LoVo (cell line): ENCODE measurements around the gene PROZ.
"Not testable (repeated sequence)": the region's sequence is repeated elsewhere in the genome, so short reads cannot be mapped to it uniquely, and the experiment has no call there.

Experiments
- DNase-seq: peaks from one replicate; pipeline ENCODE4 v3.0.0-alpha.2; 2016; ENCODE audit warnings: low spot score

Gene PROZ

DNA sequence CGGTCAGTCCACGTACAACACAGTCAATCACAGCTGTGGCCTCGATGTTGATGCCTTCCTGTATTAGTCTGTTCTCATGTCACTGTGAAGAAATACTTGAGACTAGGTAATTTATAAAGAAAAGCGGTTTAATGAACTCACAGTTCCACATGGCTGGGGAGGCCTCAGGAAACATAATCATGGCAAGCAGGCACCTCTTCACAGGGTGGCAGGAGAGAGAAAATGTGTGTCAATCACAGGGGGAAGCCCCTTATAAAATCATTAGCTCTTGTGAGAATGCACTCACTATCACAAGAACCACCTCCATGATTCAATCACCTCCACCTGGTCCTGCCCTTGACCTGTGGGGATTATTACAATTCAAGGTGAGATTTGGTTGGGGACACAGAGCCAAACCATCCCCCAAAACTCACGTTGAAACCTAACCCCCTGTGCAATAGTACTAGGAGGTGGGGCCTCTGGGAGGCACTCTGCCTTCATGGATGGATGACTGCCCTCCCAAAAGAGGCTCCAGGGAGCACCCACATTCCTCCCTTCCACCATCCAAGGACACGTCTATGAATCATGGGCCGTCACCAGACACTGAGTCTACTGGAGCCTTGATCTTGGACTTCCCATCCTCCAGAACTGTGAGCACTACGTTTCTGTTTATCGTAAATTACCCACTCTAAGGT is 2.3 kb upstream of the PROZ start:
- DNase-seq: no peak

DNA sequence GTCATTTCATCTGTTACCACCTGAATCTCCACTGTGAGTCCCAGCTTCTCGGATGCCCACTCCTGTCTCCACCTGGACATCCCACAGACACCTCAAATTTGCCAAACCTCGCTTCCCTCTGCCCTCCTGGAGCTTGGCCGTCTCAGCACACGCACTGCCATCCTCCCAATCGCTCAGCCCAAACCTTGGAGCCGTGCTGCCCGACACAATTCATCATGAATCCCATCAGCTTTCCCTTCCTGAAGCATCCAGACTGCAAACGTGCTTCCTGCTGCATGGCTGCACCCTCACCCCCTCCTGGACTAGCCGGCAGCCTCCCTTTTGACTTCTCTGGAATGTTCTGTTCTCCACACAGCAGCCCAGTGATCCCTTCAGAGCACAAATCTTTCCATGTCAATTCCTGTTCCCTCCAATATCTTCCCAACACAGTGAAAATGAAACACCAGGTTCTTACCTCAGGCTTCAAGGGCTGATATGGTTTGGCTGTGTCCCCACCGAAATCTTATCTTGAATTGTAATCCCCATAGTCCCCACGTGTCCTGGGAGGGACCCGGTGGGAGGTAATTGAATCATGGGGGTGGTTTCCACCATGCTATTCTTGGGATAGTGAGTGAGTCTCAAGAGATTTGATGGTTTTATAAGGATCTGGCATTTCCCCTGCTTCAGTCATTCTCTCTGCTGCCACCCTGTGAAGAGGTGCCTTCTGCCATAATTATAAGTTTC is 1.1 kb upstream of the PROZ start:
- DNase-seq: no peak

DNA sequence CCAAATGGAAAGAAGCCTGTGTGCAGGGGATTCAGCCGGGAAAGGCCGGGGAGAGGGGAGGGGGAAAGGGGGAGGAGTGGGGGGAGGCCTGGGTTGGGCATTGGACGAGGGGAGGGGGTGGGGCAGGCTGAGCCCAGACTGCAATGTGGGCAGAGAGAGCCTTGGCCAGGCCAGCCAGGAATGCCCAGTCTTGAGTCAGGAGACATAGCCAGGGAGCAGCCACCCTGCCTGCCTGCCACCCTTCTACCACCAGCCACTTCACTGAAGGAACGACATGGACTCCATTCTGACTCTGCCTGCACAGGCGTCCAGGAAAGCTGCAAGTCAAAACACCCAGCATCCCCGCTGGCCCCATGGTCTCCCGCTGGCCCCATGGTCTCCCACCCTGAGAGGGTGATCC is 498 bp downstream of the PROZ start:
- DNase-seq: no peak

DNA sequence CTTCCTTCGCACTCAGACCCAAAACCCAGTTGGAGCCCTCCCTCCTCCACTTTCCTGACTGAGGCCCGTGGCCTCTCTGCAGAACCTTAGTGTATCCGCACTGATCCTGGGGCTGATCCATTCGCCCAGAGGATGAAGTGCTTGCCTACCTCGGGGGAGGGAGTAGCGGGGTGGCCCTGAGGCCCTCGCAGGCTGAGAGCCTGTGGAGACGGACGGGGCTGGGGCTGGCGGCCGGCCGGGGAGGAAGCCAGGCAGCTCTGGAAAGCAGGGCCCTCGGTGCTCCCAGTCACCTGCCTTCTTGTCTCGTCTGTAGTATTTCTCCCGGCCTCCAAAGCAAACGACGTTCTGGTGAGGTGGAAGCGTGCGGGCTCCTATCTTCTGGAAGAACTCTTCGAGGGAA is 1.3 kb downstream of the PROZ start:
- no peak for DNase-seq

DNA sequence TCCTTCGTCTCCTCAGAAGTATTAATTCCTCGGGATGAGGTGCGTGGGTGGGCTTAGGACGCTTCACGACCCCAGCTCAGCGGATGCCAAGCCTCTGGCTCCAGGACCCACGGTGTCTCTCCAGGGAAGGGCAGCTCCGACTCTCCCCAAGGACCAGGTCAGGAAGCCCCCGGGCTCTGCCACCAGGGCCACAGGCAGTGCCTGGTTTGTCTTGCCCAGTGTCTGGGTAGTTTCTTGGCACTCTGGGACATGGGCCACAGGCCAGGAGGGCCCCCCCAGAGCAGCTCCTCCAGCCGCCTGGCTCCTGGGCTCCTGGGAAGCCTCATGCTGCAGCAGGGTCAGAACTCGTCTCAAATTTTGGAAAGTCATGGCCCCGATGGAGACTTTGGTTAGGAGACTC is 2.5 kb downstream of the PROZ start:
- DNase-seq: no peak

DNA sequence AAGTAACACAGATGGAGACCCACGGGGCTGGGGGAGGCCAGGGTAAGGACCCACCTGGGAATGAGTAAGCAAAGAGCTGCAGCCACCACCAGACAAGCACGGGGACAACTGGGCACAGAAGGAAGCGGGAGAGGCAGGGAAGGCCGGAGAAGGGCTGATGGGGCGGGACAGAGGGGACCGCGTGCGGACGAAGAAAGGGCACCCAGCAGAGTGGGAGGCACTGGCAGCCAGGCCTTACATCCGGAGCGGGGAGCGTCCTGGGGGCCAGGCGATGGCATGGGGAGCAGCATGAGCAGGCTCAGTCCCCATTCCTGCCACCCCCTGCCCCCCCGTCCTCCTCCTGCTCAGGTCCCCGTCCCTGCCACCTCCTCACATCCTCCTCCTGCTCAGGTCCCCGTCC is 3.0 kb downstream of the PROZ start:
- no peak for DNase-seq

DNA sequence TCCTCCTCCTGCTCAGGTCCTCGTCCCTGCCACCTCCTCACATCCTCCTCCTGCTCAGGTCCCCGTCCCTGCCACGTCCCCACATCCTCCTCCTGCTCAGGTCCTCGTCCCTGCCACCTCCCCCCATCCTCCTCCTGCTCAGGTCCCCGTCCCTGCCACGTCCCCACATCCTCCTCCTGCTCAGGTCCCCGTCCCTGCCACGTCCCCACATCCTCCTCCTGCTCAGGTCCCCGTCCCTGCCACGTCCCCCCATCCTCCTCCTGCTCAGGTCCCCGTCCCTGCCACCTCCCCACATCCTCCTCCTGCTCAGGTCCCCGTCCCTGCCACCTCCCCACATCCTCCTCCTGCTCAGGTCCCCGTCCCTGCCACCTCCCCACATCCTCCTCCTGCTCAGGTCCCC is 3.5 kb downstream of the PROZ start:
- not testable (repeated sequence) for DNase-seq

DNA sequence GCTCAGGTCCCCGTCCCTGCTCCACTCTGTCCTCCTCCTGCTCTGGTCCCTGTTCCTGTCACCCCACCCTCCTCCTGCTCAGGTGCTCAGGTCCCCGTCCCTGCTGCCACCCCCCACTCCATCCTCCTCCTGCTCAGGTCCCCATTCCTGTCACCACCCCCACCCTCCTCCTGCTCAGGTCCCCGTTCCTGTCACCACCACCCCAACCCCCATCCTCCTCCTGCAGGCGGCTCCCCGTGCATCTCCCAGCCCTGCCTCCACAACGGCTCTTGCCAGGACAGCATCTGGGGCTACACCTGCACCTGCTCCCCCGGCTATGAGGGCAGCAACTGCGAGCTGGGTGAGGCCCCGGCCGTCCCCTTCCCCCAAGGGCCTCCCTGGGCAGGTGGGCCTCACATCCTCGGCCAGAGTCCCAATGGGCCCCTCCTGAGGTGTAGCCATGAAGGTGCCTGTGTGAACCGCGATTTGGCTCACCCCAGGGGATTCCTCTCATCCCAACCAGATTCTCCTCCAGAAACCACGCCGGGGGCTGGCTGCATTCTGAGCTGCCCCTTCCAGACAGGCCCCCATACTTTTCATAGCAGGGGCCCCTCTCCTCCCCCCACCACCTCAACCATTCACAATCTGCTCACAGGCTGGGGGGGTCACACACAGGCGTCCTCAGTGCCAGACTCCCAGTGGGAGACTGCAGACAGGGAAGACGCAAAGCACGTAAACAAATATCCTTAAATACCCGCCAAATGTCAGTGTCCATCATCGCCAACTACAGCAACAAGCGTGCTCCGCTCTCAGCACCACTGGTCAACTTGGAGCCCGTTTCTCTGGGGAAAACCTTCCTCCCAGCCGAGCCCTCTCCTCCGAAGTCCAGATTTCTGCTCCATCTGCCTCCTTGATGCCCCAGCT is 4.6 kb downstream of the PROZ start:
- DNase-seq: no peak

DNA sequence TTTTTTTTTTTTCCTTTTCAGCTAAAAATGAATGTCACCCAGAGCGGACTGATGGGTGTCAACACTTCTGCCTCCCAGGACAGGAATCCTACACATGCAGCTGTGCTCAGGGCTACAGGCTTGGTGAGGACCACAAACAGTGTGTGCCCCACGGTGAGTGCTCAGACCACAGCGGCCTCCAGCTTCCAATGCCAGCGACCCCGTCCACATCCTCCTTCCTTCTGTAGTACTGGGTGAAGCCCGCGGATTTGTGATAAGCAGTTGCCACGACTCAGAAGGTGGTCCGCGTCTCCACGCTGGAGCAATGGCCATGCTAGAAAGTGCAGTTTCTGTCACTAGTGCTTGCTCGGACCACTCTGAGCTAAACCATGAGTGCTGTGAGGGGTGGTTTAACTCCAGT is 6.0 kb downstream of the PROZ start:
- DNase-seq: no peak

DNA sequence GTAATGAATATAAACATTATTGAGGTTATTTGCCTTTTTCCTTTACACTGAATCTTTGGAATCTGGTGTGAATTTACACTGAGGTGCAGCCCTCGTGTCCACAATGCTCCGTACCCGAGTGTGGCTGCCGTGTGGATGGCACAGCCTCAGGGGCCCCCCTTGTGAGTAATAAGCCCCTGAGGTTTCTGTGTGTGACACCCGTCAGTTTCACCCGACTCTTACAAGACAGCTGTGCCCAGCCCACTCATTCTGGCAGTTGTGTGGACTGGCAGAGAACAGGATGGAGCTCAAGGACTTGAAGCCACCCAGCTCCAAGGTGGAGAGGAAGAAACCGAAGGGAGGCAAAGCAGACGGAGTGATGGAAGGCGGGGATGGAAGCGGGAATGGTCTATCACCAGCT is 7.8 kb downstream of the PROZ start:
- no peak for DNase-seq

DNA sequence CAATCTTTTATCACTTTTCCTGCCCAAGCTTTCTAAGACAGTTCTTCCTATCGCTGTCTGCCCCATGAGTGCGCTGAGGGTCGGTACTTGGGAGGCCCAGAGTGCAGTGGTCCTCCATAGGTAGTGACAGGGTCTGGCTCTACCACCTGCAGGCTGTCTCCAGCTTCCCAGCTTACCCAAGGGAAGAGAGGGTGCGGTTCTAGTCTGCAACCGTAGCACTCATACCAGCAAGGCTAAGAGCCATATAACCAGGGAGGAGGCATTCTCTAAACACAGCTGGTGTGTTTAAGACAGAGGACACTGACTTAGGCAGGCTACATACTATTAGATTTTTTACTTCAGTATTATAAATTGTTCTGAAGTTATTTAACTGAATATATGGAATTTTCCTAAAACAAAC is 8.2 kb downstream of the PROZ start:
- no peak for DNase-seq

DNA sequence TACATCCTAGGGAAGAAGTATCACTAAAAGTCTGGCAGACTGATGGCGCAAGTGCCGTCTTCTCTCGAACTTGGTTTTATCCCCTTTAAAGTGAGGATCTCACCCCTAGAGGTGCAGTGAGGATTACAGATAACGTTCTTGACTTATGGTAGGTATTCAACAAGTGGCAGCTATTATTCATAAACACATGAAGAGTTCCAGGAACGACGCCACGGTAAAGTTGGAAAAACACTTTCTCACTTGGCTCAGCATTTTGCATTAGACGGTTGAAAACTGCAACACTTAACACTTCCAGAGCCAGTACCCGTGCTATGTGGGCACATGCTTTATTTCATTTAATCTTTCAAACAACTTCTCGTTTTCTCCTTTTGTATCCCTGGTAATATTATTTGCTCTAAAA is 8.7 kb downstream of the PROZ start:
- DNase-seq: no peak

DNA sequence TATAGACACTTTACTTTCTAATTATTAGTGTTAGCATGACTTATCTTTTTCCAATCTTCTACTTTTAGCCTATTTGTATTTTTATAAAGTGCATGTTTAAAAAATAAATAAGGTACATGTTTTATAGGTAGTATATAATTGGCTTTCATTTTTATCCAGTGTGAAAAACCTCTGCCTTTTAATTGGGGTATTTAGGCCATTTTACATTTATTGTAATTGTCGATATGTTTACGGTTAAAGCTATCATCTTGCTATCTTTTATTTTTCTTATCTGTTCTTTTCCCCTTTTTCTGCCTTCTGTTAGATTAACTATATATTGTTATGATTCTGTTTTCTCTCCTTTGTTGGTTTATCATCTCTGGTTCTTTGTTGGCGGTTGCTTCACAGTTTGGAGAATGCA is 9.1 kb downstream of the PROZ start:
- no peak for DNase-seq

DNA sequence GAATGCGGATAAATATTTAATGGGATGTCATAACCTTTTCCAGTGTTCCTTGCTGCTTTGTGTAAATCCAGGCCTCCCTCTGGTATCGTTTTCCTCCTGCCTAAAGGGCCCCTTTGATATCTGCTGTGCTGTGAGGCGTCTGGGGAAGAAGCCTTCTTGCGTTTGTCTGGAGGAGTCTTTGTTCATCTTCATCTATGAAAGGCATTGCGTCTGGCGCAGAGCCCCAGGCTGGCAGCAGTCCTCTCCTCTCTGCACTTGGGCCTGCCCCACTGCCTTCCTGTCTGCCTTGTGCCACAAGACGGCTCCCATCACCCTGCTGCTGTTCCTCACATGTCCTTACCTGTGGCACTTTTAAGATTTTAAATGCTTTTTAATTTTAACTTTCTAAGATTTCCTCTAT is 9.8 kb downstream of the PROZ start:
- no peak for DNase-seq

DNA sequence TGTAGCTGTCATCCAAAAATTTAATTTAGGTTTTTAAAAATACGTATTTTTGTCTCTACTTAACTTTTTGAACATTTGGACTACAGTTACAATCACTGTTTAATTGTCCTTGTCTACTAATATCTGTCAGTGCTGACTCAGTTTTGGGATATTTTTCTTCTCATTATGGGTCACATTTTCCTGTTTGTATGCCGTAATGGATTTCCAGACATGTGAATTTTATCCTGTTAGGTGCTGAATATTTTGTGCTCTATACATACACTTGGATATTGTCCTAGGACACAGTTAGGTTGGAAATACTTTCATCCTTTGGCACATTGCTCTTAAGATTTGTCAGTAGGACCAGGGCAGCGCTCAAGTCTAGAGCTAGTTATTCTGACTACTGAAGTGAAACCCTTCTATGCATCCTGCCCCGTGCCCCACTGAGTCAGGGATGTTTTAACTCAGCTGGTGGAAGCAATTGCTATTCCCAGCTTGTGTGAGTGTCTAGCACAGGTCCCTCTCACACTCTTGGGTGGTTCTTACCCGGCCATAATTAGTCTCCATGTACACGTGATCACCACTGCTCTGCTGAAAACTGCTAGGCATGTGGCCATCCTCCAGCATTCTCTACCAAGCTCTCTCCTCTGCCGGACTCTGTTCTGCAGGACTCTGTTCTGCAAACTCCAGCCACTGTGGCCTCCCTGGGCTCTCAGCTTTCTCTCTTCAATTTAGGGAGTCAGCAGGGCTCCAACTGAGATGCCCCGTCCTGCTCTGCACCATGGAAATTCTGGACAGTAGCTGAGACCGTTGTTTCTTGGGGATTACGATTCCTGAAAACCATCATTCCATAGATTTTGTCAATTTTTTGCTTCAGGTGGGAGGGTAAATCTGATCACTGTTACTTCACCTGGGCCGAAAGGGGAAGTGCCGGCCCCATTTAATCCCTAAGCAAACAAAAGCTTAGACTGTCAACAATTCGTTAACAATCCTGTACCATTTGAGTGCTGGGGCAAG is 11.1 kb downstream of the PROZ start:
- DNase-seq: no peak

DNA sequence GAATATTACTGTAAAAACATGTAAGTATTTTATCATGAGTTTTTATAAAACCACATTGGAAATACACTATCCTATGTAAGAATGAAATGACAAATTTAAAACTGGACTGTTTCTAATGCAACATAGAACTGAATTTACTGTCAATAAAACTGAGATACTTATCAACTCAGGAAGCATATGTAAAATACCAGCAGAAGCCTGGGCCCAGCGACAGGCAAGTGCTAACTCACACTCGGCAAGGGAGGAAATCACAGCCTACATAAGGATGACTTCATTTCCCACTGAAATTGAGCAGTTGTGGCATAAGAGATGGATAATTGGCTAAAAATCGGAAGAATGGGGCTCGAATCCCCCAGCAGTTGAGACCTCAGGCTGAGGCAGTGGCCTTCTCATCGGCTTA is 12.1 kb downstream of the PROZ start:
- no peak for DNase-seq

DNA sequence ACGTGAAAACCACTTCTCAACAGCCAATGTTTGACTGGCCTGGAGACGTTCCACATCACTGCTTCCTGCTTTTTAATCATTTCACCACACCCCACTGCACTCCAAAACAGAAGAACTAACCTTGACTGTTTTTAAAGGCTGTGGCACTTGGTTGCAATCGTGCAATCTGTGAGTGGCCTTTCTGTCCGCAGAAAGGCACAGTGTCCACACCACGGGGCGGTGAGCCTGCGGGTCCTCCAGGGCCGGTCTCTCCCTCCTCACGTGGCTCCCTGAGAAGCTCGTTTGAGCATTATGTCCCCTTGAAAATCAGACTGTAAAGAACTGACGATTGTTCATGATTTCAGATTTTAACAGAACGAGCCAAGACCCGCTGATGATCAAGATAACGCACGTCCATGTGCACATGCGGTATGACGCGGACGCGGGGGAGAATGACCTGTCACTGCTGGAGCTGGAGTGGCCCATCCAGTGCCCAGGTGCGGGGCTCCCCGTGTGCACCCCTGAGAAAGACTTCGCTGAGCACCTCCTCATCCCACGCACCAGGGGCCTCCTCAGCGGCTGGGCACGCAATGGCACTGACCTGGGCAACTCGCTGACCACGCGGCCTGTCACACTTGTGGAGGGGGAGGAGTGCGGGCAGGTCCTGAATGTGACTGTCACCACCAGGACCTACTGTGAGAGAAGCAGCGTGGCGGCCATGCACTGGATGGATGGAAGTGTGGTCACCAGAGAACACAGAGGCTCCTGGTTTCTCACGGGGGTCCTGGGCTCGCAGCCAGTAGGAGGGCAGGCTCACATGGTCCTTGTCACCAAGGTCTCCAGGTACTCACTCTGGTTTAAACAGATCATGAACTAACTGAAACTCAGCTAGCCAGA is 13.0 kb downstream of the PROZ start:
- no peak for DNase-seq

DNA sequence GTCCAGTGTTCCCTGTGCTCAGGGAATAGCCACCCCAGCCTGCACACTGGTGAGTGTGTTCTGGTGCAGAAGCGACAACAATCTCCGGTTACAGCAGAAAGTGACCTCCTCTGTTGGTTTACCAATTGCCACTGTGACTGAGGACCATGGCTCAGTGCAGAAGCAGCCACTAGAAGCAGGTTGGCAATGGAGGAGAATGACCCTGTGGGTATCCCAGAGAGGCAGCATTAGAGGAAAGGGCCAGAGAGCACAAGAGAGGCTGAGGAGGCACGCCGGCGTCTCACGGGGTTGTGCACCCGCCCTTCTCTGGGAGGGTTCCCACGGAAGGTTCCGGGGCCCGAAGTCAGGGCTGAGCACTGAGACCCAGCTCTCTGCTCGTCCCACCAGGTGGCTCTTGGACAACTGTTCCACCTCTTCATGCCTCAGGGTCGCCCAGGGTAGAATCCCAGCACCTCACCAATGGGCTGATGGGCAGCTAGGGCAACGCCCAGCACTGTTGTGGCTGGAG is 14.0 kb downstream of the PROZ start:
- DNase-seq: no peak

DNA sequence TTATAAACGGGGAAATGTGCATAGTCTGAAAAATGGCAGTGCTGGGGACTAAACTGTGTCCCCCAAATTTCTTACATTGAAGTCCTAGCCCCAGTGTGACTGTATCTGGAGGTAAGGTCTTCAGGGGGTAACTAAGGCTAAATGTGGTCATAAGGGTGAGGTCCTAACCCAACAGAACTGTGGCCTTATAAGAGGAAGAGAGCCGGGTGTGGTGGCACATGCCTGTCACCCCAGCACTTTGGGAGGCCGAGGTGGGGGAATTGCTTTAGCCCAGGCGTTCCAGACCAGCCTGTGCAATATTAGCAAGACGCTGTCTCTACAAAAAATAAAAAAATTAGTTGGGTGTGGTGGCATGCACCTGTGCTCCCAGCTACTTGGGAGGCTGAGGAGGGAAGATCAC is 17.8 kb downstream of the PROZ start:
- DNase-seq: no peak

DNA sequence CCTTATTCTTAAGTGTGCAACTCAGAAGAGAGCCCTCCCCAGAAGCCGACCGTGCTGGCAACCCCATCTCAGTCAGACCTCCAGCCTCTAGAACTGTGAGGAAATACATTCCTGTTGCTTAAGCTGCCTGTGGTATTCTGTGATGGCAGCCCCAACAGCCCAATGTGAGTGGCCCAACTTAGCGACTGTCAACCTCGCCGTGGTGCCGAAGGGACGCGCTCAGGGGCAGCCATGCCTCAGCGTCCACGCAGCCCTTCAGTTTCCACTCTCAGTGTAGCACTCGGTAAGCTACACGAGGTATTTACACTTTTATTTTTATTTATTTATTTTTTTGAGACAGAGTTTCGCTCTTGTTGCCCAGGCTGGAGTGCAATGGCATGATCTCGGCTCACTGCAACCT is 18.4 kb downstream of the PROZ start:
- no peak for DNase-seq
